ENCODE measurements around the gene FREY1. TPM values are rescaled to one million over a fixed set of nuclear protein-coding genes. Genes with fewer than 3 reads are reported as not detected.

FREY1 gene
- total and polyA plus RNA-seq, 2 of the 8 experiments (the other 6 are each of a cell fraction or from before 2014, with no cell fraction given): 0.32 to 1.1 TPM

DNA sequence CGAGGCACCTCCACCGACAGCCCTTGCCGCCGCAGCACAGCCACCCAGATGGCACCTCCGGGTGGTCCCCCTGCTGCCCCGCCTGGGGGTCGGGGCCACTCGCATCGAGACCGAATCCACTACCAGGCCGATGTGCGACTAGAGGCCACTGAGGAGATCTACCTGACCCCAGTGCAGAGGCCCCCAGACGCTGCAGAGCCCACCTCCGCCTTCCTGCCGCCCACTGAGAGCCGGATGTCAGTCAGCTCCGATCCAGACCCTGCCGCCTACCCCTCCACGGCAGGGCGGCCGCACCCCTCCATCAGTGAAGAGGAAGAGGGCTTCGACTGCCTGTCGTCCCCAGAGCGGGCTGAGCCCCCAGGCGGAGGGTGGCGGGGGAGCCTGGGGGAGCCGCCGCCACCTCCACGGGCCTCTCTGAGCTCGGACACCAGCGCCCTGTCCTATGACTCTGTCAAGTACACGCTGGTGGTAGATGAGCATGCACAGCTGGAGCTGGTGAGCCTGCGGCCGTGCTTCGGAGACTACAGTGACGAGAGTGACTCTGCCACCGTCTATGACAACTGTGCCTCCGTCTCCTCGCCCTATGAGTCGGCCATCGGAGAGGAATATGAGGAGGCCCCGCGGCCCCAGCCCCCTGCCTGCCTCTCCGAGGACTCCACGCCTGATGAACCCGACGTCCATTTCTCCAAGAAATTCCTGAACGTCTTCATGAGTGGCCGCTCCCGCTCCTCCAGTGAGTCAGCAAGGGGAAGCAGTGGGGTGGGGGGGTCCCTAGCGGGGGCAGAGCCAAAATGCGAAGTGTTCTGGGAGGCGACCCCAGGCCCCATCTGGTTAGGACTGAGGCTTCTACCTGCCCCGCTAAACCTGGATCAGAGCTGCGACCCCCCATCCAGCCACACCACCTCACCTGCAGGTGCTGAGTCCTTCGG is 4.4 kb downstream of the FREY1 start (continued):
- TF ChIP-seq, protein P1, sequence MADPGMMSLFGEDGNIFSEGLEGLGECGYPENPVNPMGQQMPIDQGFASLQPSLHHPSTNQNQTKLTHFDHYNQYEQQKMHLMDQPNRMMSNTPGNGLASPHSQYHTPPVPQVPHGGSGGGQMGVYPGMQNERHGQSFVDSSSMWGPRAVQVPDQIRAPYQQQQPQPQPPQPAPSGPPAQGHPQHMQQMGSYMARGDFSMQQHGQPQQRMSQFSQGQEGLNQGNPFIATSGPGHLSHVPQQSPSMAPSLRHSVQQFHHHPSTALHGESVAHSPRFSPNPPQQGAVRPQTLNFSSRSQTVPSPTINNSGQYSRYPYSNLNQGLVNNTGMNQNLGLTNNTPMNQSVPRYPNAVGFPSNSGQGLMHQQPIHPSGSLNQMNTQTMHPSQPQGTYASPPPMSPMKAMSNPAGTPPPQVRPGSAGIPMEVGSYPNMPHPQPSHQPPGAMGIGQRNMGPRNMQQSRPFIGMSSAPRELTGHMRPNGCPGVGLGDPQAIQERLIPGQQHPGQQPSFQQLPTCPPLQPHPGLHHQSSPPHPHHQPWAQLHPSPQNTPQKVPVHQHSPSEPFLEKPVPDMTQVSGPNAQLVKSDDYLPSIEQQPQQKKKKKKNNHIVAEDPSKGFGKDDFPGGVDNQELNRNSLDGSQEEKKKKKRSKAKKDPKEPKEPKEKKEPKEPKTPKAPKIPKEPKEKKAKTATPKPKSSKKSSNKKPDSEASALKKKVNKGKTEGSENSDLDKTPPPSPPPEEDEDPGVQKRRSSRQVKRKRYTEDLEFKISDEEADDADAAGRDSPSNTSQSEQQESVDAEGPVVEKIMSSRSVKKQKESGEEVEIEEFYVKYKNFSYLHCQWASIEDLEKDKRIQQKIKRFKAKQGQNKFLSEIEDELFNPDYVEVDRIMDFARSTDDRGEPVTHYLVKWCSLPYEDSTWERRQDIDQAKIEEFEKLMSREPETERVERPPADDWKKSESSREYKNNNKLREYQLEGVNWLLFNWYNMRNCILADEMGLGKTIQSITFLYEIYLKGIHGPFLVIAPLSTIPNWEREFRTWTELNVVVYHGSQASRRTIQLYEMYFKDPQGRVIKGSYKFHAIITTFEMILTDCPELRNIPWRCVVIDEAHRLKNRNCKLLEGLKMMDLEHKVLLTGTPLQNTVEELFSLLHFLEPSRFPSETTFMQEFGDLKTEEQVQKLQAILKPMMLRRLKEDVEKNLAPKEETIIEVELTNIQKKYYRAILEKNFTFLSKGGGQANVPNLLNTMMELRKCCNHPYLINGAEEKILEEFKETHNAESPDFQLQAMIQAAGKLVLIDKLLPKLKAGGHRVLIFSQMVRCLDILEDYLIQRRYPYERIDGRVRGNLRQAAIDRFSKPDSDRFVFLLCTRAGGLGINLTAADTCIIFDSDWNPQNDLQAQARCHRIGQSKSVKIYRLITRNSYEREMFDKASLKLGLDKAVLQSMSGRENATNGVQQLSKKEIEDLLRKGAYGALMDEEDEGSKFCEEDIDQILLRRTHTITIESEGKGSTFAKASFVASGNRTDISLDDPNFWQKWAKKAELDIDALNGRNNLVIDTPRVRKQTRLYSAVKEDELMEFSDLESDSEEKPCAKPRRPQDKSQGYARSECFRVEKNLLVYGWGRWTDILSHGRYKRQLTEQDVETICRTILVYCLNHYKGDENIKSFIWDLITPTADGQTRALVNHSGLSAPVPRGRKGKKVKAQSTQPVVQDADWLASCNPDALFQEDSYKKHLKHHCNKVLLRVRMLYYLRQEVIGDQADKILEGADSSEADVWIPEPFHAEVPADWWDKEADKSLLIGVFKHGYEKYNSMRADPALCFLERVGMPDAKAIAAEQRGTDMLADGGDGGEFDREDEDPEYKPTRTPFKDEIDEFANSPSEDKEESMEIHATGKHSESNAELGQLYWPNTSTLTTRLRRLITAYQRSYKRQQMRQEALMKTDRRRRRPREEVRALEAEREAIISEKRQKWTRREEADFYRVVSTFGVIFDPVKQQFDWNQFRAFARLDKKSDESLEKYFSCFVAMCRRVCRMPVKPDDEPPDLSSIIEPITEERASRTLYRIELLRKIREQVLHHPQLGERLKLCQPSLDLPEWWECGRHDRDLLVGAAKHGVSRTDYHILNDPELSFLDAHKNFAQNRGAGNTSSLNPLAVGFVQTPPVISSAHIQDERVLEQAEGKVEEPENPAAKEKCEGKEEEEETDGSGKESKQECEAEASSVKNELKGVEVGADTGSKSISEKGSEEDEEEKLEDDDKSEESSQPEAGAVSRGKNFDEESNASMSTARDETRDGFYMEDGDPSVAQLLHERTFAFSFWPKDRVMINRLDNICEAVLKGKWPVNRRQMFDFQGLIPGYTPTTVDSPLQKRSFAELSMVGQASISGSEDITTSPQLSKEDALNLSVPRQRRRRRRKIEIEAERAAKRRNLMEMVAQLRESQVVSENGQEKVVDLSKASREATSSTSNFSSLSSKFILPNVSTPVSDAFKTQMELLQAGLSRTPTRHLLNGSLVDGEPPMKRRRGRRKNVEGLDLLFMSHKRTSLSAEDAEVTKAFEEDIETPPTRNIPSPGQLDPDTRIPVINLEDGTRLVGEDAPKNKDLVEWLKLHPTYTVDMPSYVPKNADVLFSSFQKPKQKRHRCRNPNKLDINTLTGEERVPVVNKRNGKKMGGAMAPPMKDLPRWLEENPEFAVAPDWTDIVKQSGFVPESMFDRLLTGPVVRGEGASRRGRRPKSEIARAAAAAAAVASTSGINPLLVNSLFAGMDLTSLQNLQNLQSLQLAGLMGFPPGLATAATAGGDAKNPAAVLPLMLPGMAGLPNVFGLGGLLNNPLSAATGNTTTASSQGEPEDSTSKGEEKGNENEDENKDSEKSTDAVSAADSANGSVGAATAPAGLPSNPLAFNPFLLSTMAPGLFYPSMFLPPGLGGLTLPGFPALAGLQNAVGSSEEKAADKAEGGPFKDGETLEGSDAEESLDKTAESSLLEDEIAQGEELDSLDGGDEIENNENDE (IDR thresholded peaks at IDR 0.05; ENCODE audit: insufficient replicate concordance, low read length): no peak
- TF ChIP-seq JUN (IDR thresholded peaks at IDR 0.05; ENCODE audit: low read depth, low read length): no peak
- TF ChIP-seq, protein P2, sequence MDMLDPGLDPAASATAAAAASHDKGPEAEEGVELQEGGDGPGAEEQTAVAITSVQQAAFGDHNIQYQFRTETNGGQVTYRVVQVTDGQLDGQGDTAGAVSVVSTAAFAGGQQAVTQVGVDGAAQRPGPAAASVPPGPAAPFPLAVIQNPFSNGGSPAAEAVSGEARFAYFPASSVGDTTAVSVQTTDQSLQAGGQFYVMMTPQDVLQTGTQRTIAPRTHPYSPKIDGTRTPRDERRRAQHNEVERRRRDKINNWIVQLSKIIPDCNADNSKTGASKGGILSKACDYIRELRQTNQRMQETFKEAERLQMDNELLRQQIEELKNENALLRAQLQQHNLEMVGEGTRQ (IDR thresholded peaks at IDR 0.05; ENCODE audit: low read length): no peak
- TF ChIP-seq SRF (IDR thresholded peaks at IDR 0.05; ENCODE audit: low read depth, low read length): no peak
- TF ChIP-seq SUZ12 (IDR thresholded peaks at IDR 0.05; ENCODE audit: low read length): no peak
- TF ChIP-seq CBX5 (IDR thresholded peaks at IDR 0.05; ENCODE audit: low read depth, low read length): no peak
- TF ChIP-seq BRCA1 (IDR thresholded peaks at IDR 0.05; ENCODE audit: low read depth, low read length): no peak
- TF ChIP-seq TAF7 (optimal IDR thresholded peaks at IDR 0.05; ENCODE audit: borderline replicate concordance, low read depth, low read length): no peak
